IPS-18c (cell line): ENCODE measurements around the gene LUZP2.

Source experiments
- H3K4me3 ChIP-seq: 2 replicates; pipeline ENCODE4 v1.7.0; 2013; ENCODE audit warnings: low read depth, mild to moderate bottlenecking, low read length, moderate library complexity; ENCODE audit not compliant: insufficient read depth
- H3K9me3 ChIP-seq: one replicate; pipeline ENCODE4 v1.6.1; 2013; ENCODE audit warnings: mild to moderate bottlenecking, low read length, moderate library complexity; ENCODE audit not compliant: control insufficient read depth, insufficient read depth

LUZP2 gene

GRCh38 chr11:25037431-25037830 lies 540.6 kb downstream of the LUZP2 start:
- H3K4me3 ChIP-seq, result no peak overlapping the region
- H3K9me3 ChIP-seq, result no peaks in the 10 kb centered on the region

- no peak overlapping the region for H3K4me3 ChIP-seq
- no peaks in the 10 kb centered on the region for H3K9me3 ChIP-seq
Measured at GRCh38 chr11:25038131-25038530, 541.3 kb downstream of the LUZP2 start.

GRCh38 chr11:25039165-25039564 lies 542.3 kb downstream of the LUZP2 start:
- Histone ChIP-seq H3K4me3 (no peak overlapping the region), H3K9me3 (no peaks in the 10 kb centered on the region)

GRCh38 chr11:25048632-25049031 lies 551.8 kb downstream of the LUZP2 start:
- Histone ChIP-seq H3K9me3 (no peaks in the 10 kb centered on the region), H3K4me3 (no peak overlapping the region)

- no peak overlapping the region for H3K4me3 ChIP-seq
- no peaks in the 10 kb centered on the region for H3K9me3 ChIP-seq
Measured at GRCh38 chr11:25052844-25053243, 556.0 kb downstream of the LUZP2 start.

- H3K9me3 ChIP-seq, result no peaks in the 10 kb centered on the region
Measured at GRCh38 chr11:25057861-25058260, 561.0 kb downstream of the LUZP2 start.

GRCh38 chr11:25065746-25066145 lies 568.9 kb downstream of the LUZP2 start:
- no peak overlapping the region for H3K4me3 ChIP-seq
- no peaks in the 10 kb centered on the region for H3K9me3 ChIP-seq

More at GRCh38 chr11:25057861-25058260, 561.0 kb downstream of the LUZP2 start:
- no peak overlapping the region for H3K4me3 ChIP-seq

- H3K4me3 ChIP-seq, result no peak overlapping the region
- H3K9me3 ChIP-seq, result no peaks in the 10 kb centered on the region
Measured at GRCh38 chr11:25066706-25067105, 569.9 kb downstream of the LUZP2 start.

- Histone ChIP-seq H3K9me3 (no peaks in the 10 kb centered on the region), H3K4me3 (no peak overlapping the region)
Measured at GRCh38 chr11:25068451-25068850, 571.6 kb downstream of the LUZP2 start.

GRCh38 chr11:25094085-25094802 lies 597.4 kb downstream of the LUZP2 start:
- H3K9me3 ChIP-seq, result peaks cover 2% of the 10 kb centered on the region
- H3K4me3 ChIP-seq, result no peak overlapping the region

GRCh38 chr11:25119416-25119815 lies 622.6 kb downstream of the LUZP2 start:
- no peak overlapping the region for H3K4me3 ChIP-seq
- H3K9me3 ChIP-seq, result no peaks in the 10 kb centered on the region
